EL (cell line): Measurements from ENCODE around the gene PLXNA4.

Source experiments
- DNase-seq: peaks from one replicate; pipeline ENCODE4 v3.0.0-alpha.2; 2016

The PLXNA4 gene

DNA sequence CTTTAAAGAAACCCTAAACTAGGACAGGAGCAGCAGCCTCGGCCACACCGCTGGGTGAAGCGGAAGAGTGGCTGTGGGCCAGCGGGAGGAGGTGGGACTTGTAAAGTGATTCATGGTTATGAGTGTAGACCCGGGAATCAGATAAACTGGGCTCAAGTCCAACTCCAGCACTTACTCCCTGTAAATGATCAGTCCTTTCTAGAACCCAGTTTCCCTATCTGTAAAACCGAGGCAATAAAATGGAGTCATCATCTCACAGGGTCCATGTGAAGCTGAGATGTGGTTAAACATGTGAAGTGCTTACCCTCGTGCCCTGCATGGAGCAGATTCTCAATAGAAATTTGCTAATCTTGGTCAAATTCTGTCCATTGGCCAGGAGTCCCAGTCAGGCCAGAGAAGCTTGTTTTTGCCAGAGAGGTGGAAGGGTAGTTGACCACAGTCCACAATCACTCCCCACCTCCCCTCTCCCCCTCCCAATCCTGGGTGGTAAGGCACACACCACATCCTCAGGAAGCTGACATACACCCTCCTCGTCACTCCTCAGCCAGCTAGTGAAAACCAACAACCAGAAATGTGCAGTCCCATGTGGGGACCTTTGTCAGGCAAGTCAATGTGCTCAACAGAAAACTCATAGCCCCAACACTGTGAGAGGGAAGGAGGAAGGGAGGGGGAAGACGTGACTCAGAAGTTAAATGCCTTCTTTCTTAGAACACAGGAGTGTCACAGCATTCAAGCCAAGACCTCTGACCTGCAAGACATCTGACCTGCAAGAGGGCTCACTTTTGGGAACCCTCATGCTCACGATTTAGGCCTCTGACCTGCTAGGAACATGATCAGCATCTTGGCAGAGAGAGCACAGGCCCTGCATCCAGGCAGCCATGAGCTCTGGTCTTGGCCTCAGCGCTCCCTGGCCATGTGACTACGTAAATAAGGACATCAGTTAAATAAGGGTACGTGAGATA is 145.1 kb downstream of the PLXNA4 start:
- peak; percentile 88 for DNase-seq

DNA sequence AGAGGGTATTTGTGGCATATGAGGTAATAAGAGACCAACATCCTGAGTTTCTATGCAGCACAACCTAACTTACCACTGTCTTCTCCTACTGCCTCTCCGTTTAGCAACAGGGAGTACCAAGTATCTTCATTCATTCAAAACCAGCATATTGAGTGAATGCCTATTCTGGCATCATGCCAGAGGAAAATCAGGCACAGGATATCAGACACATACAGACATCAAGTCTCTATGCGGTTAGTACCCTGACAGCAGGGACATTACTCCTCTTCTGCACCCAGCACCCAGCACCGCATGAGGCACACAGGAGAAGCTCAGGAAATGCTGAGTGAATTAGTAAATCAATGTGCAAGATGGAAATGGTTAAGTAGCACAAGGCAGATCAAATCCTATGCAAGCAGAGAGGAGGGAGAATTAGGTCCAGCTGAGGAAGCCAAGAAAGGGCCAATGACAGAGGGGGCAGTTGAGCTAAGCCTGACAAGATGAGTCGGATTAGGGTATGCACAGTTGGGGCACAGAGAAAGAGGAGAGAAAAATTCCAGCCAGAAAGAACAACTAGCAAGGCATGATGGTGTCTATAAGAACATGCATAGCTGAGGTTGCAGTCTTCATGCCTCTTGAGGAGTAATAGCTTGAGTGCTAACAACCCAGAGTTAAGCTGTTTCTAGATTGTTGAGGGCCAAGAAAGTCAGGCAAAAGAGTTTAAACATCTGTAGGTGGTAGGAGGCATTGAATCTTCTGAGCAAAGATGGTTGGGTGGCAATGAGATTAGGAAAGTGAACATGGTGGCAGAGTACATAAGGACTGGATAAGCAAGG is 146.0 kb downstream of the PLXNA4 start:
- no peak for DNase-seq

DNA sequence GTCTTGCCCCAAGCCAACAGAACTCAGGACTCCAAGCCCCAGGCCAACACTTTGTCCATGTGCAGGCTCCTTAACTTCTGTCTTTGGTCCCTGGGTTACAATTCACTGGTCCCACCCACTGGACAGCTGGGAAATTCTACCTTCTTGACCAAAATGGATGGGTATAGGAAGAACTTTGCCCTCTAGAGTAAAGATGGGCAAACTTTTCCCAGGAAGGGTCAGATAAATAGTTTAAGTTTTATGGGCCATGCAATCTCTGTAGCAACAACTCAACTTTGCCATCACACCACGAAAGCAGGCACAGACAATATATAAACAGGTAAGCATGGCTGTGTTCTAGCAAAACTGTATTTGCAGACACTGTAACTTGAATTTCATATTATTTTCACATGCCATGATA is 147.1 kb downstream of the PLXNA4 start:
- DNase-seq = no peak

DNA sequence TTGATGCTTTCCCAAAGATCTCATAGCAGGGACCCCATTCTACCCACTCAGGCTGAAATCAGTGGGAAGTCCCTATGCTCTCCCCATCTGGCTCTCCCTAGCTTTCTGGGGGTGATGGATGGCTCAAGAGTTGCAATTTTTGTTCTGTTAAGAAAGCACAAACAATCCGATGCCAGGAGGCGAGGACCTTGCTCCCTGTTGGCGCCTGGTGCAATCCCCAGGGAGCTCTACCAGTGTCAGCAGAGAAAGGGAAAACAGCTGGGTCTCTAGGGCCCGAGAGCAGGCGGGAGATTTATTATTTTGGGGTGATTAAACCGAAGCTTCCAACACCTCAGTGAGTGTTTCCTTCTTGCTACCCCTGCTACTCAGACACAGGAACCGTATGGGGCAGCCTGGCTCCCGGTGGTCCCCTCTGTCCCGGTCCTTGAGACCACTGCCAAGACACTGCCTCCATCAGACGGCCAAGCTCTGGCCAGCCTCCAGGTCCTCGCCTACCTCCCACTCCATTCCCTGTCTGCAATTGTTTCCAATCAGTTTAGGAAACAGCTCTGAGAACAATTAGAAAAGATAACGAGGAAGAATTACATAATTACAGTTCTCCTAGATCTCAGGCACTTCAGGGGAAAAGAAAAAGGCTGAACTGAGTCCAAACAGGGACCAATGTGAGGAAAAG is 147.9 kb downstream of the PLXNA4 start:
- no peak for DNase-seq

DNA sequence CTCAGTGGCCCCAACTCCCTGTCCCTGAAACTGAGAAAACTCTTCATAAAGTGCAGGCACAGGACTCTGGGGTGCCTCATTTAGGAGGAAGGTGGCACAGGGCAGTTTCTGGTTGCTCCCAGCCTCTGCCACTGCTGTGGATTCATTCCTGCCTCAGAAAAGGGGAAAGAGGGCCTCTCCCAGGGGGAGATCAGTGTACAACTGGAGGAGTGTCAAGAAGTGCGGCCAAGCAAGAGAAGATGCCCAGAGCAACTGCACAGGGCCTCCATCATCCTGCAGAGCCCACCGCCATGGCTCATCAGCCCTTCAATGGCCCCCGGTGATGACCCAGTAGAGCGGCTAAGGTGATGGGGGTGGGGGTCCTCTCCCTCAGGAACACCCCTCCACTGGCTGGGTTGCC is 150.3 kb downstream of the PLXNA4 start:
- DNase-seq = no peak

DNA sequence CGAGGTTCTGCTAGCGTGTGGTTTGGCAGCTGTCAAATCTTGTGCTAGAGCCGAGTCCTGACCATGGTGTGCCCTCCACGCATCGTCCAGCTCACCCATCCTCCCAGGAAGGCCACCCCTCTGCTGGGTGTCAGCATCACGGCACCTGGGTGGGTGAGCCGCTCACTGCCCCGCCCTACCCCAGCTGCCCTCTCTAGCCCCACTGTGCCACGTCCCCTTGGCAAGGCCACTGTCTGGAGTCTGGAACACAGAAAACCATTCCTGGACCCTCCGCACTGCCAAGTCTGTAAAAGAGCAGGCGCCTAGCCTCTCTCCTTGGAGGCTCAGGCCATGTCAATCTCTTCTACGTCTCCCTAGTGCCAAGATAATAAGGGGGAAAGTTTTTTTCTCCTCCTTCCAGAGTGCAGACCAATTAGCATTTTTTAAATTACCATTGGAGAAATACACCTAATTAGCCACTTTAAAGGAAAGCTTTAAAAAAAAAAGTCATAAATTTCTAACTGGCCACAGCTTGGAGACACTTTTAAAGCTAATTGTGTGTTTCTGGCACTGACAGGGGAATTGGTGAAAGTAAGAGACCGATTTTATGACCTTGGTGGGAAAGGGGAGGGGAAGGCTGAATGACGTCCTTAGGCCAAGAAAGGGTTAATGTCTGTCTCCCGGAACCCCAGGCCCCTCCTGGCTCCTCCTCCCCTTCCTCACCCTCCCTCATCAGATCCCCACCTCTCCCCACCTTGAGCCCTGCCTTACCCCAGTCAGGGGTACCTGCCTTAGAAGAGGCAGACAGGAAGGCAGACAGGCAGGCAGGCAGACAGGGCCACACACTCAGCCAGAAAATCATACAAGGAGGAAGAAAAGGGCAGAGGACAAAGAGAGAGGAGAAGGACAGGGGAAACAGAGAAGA is 151.2 kb downstream of the PLXNA4 start:
- DNase-seq = no peak

DNA sequence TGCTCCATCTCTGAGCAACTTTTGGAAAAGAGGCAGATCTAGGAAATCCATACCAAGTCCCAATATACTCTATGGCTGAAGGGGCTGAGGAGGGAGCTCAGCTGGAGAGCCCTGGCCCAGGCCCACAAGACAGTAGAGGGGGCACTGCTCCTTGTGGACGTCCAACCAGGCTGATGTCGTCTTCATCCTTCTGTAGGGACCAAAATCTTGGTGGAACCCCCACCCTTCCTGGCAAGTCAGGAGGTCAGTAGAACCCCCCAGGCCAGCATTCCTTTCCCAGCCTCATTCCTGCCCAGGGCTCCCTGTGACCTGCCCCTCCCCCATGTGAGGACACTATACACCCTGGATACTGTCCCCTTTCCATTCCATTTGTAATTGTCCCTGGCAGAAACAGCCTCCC is 152.0 kb downstream of the PLXNA4 start:
- DNase-seq = no peak

DNA sequence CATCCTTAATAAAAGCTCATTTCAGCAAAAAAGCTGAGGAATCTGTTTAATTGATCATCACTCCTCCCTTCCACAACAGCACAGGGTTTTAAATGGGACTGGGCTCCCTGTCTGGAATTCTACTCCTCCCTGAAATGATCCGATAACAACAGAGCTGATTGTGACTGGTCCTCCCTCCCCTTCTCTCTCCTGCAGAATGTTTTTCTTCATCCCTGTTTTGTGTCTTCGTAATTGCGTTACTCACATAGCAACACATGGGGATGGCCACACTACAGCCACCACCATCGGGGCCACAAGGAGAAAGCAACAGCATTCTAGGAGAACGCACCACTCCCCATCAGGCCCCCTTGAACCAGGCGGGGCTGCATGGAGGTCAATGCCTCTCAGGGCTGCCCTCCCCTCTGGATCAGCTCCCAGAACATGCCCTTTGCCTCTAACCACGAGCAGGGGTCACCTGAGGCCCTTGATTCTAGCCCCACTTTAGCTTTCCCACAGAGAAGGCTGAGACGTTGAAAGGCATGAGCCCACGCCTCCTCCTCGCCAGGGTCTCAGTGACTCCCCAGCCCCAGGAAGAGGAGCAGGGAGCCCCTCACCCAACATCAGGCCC is 152.6 kb downstream of the PLXNA4 start:
- DNase-seq = no peak

DNA sequence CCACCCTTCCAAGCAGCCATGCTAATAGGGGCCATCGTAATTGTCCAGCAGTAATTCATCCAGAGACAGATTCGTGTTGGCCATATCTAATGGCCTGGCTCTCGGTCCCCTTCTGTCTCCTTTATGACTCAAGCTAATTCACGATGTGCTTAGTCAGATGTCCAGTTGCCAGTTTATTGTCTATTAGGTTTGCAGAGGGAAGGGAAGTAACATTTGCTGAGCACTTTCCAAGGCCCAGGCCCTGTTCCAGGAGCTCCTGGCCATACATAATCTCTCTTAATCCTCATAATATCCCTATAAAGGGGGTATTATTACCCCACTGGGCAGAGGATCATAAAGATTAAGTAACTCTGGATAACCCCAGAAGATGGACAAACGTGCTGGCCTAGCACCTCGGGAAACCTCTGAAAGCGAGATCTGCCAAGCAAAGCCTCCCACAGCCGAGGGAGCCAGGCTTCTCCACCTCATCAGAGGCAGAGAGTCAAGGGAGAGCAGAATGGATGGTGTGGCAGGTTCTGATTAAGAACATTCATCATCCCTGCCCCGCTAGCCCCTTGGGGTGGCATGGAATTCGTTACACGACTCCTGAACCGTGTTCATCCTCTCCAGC is 153.7 kb downstream of the PLXNA4 start:
- DNase-seq = no peak

DNA sequence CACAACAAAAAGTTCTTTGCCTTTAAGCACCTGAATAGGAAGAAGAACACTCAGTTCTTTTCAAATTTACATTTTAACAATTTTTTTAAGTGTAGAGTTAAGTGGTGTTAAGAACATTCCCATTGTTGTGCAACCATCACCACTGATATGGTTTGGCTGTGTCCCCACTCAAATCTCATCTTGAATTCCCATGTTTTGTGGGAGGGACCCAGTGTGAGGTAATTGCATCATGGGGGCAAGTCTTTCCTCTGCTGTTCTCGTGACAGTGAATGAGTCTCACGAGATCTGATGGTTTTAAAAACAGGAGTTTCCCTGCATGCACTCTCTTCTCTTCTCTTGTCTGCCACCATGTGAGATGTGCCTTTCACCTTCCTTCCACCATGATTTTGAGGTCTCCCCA is 155.7 kb downstream of the PLXNA4 start:
- no peak for DNase-seq

DNA sequence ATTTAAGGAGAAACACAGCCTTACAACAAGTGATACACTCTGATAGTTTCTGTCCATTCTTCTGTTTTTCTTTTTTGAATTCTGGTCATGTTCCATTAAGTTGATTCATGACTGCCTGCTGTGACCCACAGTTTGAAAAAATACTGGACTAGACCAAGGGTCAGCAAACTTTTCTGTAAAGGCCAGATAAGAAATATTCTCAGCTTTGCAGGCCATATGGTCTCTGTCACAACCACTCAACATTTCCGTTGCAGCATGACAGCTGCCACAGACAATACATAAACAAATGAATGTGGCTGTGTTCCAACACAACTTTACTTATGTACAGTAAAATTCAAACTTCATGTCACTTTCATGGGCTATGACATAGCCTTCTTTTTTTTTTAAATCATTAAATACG is 156.7 kb downstream of the PLXNA4 start:
- no peak for DNase-seq

DNA sequence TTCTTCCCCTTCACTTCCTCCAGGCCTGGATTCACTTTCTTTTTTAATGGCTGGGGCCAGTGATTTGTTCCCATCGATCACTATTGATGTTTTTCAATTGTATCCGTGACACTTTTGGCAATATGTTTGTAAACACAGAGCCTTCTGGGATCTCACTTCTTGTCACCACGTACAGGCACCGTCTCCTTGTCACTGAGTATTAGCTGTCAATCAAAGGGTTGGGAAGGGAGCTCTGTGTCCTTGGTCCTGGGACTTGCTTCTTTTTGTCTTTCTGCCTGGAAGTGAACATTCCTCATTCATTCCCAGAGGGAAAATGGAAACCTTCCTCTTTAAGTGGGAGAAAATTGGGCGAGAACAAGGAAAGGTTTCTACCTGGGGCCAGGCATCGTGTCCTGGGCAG is 157.4 kb downstream of the PLXNA4 start:
- no peak for DNase-seq

DNA sequence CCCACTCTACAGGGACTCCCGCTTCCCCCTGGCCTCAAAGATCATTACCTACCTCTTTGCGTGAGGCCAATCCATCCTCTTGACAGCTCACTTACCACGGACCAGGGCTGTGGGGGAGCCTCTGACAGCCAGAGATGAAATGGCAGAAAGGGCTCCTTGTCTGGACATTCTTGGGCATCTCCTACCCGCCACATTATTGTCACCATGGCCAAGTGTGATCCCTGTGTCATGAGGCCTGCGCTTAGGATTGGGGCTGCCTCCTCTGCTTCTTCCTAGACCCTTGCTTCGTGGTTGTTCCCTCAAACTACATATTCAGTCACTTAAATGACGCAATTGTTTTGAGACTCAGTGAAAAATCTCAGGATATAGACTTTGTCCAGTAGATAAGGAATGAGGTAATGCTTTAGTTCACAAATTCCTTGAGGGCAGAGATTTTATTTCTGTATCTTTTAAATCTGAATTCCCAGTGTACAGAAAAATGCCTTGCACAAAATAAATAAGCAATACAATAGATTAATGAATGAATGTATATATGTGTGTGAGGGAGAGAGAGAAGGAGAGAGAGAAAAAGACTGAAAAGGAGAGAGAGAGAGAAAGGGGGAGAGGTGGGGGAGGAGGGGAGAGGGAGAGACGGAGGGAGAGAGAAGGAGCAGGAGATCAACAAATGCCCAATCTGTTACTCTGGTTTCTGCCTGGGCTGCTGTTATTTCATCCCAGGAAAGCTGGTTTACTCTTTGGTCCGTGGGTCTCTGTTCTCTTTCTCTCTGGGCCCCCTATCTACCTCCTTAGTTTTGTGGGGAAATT is 159.0 kb downstream of the PLXNA4 start:
- no peak for DNase-seq

DNA sequence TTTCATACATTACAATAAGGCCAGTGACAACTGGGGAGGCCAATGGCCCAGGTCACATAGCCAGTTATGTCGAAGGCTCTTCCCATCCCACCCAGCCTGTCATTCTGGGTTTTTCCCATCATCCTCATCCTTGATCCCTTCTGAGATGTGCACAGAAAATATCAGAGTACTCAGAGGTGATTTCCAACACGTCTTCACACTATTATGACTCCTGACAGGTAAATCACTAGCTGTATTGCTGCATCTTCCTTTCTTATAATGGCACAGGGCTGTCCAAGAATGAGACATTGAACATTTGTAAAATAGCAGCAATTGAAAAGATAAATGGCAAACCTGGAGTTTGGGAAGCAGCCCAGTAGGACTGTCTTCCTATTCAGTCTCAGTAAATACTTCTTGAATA is 159.9 kb downstream of the PLXNA4 start:
- no peak for DNase-seq

DNA sequence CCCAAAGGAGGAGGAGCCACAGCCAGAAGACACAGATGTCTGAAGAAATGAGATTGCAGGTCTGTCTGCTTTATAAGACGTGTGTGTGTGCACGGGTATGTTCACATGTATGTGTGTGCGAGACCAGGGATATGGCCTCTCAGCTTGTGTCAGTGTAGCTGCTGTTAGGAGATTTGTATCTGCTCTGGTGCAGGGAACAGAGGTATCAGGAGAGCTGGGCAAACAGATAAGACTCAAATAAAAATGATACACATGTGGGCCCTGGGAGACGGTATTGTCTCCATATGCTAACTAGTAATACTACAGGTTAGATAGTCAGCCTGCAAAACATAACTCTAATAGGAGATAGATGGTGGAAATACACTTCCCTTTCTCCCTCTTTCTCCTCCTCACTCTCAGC is 161.0 kb downstream of the PLXNA4 start:
- no peak for DNase-seq

DNA sequence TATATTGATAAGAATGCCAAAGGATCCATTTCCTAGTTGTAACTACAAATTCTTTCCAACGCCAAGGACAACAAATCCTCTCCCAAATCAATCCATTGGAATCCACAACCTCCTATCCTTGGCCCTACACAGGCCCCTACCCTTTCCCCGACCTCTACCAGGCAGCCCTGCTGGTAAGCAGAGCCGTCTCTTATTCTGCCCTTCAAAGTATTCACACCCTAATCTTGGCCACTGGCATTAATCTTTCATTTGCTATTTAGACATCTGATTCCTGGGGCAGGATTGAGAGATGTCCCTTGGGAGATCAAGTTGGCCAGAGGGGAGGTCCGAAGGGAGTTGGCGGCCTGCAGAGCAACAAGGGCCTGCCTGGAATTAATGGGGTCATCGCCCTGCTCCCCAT is 161.4 kb downstream of the PLXNA4 start:
- DNase-seq = no peak

DNA sequence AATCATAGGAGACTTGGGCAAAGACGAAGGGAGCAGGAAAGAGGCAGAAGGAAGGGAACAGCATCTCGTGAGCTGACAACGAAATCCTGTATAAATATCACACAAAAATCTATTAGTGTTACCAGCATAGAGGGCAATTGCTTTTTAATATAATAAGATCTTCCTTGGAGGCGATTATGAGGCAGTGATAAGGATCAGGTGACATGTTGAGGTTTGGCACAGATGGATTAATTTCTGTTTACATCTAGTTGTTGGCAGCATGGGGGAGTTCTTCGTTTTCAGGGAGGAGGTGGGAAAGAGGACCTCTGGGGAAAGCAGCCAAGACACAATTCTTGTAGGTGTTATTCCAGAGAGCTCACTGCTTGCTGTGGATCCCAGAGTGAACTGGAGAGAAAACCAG is 163.8 kb downstream of the PLXNA4 start:
- no peak for DNase-seq

DNA sequence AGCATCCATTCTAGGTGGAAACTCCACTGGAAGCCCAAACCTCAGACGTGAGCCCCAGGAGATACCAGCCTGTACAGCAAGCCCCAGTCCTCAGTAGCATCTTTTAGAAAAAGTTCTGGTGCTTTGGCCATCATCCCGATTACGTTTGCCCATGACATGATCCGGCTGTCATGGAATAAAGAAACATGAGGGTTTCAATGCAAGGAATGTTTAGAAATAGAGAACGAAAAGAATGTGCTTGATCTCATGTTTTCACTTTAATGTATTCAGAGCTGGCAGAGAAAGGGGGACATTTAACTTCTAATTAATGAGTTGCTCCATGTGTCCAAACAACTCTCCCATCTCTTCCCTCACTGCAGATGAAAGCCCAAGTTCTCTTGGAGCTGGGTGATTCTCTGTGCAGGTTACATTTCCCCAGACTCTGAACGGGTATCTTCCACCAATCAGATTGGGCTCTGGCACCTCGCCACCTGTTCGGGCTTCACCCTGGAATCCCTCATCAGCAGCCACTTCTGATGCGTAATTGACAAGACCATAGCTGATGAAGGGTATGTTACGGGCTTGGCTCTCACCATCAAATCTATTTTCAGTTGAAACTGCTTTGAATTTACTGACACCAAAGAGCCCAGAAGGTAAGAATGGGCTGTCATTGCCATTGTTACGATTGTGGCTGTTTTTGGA is 165.3 kb downstream of the PLXNA4 start:
- no peak for DNase-seq

DNA sequence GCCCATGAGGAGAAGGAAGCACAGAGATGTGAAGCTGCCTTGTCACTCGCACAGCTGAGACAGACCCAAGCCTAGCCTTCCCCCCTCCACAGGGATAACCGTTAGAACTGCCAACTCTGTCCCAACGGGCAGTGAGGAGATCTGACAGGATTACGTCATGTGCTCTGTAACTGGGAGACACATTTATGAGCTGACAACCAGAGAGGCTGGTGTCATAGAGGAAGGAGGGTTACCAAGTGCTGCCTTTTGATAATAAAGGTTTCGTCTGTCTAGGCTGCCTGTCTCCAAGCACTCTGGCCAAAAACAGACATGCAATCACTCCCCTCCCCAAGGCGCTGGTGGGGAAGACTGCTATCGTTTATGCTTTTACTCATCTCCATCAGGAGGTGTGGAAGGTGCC is 165.9 kb downstream of the PLXNA4 start:
- no peak for DNase-seq

DNA sequence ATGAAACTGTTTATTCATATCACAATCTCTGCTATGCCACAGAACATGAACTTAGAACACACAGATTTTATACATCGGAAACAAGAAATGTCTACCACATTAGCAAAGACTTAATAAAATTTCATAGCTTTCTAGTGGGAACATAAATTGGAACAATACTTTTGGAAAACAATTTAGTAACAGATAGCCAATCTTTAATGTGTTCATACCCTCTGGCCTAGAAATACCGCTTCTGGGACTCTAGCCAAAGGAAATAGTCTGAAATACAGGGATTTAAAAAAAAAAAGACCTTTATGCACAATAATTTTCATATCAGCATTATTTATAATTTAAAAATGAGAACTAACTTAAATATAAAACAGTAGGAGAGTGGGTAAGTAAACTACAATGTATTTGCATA is 168.5 kb downstream of the PLXNA4 start:
- DNase-seq = no peak
